HG02938 (cell line): ENCODE data around the gene MX1.

Source experiments
- ATAC-seq: cut with Tn5 transposase; IDR thresholded peaks from one replicate; pipeline ENCODE4 v1.9.1; 2021; ENCODE audit warnings: mild to moderate bottlenecking, moderate library complexity; ENCODE audit not compliant: unreplicated experiment

The MX1 gene

DNA sequence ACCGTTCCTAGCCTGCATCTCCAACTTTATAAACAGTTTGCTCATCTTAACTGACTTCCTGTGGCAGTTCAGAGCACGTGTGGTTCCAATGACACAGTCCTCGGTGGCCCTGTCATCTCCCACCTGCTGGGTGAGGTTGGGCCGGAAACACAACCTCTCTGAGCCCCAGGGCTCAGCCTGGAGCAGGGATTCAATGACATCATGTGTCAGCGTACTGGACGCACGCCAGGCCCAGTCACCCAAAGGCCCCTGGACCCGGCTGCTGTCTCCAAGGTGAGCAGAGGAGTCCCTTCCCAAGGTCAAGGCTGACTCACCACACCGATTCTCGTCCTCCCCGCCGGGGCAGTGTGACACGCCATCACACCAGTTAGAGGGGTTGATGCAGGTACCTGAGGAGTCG is 62.0 kb downstream of the MX1 start:
- no peak for ATAC-seq

DNA sequence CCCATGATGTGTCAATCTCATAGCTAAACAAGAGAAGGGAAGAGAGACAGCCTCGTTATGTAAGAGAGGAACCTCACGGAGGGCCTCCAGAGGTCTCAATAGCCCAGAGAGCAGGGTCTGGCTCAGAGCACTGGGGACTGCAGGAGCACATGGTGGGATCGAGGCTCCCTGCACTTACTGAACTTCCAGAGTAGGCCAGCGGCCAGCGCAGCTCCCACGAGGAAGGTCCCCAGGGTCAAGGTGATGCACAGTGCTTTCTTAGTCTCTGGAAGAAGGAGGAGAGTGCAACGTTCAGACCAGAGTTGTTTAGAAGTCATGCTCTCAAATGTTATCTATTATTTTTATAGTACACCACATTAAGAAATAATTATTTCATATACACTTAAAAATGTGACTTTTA is 63.3 kb downstream of the MX1 start:
- no peak for ATAC-seq

DNA sequence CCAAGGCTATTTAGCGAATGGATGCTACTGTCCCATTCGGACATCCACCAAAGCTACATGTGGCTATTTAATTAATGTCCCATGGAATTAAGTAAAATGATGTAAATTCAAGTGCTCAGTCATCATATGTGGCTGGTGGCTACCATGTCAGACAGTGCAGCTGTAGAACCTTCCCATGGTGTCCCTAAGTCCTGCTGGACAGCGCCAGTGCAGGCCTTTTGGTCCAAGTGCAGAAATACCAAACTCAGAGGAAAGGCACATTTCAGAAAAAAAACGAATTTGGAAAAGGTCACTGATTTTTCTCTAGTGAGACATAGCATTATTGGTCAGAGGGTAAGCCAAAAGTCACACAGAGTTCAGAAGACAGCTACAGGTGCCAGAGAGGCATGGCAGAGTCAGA is 64.3 kb downstream of the MX1 start:
- ATAC-seq: no peak

DNA sequence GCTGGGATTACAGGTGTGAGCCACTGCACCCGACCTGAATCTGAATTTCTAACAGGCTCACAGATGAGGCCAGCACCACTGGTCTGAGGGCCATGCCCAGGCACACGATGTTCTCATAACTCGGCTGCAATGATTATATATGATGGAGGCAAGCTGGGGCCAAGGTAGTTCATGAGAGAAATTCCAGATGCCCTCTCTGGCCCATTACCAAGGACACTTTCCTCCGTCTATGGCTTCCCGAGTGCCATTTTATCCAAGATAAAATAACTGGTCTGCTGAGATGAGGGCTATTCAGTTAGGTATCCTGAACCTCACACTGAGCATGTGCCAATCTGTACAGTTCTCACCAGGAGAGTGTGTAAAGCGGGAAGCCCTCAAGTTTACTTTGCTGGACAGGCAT is 65.4 kb downstream of the MX1 start:
- ATAC-seq: no peak

DNA sequence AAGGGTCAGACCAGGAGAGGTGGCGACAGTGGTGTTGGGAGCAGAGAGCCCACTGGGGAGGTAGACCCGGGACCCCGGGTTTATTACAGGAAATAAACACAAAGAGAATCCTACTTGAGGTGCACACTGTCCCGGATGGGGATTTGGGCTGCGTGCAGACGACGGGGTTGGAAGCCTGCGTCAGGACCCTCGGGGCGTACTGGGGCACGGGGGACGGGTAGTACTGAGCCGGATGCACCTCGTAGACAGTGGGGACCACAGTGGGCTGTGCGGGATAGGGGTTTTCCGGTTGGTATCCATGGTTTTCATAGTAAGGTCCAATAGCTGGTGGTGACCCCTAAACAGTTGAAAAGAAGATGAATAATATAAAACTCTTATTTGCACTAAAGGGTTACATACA is 68.2 kb downstream of the MX1 start:
- no peak for ATAC-seq

DNA sequence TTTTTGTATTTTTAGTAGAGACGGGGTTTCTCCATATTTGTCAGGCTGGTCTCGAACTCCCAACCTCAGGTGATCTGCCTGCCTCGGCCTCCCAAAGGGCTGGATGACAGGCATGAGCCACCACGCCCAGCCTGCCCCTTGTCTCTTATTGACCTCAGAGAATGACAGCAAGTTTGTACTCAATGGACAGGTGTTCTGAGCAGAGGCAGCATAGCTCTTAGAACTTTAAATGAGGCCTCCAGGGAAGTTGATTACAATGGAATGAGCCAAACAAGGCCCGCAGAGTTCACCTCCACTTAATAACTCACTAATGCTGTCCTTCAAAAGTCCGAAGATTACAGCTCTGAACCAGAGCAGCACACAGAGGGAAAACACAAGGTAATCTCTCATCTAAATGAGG is 71.0 kb downstream of the MX1 start:
- no peak for ATAC-seq

DNA sequence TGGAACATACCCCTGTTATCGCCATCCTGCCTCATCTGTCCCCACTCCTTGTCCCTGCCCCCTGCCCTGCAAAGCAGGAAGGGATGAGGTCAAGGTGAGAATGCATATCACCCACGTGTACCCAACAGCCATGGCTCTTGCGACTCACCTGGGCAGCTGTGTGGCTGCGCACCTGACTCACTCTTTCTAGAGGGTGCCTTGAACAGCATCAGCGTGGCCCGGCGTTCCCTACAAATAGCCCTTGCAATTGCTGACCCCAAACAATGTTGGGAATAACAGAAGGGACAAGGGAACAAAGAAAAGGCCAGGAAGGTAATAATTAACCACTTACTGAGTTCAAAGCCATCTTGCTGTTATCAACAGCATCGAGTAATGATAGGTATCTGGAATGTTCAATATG is 71.7 kb downstream of the MX1 start:
- ATAC-seq: no peak

DNA sequence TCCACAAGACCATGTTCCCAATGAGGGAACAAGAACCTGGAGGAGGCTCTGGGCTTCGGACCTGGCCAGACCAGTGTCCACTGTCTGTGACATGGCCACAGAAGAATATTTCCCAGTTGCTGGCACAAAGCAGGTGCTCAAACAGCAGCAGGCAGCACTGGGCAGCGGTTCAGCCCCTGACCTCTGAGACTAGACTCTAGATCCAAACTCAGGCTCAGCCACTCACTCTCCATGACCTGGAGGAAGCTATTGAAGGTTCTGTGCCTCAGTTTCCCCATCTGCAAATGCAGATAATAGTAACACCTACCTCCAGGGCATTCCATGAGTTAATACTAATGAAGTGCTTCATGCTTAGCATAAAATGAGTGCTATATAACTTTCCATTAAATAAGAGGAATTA is 73.9 kb downstream of the MX1 start:
- ATAC-seq: no peak

DNA sequence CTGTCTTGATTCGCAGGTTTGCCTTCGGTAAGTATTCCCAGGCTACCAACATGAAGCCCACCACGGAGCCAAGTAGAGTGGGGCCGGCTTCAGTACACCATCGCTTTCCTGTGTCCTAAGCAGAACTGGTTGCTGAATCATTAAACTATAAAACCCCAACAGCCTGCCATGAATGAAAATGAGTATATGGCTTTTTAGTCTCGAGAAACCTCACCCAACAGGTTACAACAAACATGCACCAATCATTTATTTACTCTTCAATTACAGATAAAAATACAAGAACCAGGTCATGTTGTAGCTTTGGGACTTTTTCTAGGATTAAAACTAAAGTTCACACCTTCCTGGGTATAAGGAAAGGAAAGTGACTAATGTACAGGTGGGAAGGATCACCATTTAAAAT is 74.3 kb downstream of the MX1 start:
- ATAC-seq: no peak

DNA sequence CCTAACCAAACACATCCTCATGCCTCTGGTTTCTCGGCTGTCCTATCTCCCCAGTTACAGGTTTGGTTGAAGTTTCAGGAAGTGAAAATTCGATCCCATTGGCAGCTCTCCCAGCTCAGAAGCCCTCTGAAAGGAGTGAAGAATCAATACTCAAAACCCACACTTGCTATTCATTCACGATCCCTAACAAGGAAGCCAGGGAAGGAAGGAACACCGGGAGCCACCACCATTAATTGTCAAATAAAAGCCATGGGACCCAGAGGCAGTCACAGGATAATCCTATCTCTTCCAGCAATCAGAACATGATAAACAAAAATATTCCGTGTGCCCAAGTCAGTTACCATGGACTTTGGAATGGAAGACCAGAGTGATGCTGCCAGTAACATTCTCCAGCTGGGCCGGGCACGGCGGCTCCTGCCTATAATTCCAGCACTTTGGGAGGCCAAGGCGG is 74.9 kb downstream of the MX1 start:
- ATAC-seq: no peak

DNA sequence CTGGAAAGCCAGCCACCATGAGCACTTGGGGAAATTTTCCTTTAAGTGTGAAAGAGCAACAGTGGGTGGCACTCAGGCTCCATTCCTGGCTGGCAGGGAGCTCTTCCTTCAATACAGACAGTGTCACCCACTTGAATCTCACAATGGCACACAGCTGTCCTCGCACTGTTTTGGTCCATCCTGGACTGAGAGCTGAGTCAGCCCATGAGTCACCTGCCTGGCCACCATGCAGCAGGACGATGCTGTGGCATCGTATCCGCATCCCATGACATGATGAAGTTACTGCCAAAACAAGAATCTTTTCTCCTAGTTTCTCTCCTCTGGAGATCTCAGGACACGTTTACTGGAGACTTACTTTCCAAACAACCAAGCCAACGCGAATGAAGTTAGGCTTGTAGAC is 75.9 kb downstream of the MX1 start:
- ATAC-seq: no peak

DNA sequence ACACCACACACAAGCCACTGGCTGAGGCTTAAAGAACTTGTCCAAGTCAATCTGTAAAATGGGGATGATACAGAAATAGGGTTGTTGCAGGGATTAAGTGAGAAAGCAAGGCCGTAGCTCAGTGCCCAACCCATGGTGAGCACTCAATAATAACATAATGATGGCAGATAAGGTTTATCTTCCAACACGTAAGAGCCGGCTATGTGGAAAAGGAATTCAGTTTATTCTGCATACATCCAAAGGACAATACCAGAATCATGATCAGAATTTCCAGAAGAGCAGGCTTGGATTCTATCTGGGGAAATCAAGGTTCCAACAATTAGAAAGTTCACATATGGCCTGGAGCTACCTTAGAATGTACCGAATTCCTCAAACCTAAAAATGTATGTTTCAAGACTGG is 77.3 kb downstream of the MX1 start:
- ATAC-seq: no peak

DNA sequence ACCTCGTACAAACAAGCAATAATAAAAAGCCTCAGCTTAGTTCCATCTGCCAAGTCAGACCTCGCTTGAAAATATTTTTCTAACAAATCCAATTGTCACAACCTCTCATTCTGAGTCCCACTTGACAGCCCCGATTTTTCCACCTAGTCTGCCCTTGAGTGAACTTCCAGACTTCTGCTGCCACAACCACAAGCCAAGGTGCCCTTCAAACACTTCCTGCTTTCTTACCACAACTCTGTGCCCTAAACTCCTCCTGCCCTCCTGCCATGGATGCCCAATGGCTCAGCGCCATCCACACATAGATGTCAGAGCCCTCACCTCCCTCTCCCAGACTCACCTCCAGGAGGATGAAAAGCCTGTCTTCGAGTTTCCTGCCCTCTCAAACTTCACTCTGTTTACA is 78.0 kb downstream of the MX1 start:
- ATAC-seq: no peak

DNA sequence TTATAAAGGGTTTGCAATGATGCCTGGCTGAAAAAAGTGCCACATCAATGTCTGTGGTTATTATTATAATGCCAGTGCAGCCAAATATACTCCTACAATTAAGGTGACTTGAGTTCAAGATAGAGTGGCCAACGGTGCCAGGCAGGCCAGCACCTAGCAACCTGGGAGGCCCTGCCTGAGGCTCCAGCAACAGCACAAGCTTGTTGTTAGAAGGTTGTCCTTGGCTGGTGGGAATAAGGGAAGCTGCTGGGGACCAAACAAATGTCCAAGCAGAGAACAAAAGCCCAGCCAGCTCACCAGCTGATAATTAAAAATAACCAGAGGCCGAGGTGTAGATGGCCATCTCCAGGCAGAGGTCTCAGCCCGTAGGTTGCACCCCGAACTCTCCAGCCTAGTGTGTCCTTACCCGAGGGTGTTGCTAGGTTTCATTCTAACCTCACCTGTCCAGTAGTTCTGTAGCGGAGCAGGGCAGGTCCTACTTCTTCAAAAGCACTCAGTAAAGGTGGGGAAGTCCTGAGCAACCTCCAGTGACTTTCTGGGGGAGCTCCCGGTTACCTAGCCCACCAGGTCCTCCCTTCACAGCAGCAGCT is 80.1 kb downstream of the MX1 start:
- no peak for ATAC-seq

DNA sequence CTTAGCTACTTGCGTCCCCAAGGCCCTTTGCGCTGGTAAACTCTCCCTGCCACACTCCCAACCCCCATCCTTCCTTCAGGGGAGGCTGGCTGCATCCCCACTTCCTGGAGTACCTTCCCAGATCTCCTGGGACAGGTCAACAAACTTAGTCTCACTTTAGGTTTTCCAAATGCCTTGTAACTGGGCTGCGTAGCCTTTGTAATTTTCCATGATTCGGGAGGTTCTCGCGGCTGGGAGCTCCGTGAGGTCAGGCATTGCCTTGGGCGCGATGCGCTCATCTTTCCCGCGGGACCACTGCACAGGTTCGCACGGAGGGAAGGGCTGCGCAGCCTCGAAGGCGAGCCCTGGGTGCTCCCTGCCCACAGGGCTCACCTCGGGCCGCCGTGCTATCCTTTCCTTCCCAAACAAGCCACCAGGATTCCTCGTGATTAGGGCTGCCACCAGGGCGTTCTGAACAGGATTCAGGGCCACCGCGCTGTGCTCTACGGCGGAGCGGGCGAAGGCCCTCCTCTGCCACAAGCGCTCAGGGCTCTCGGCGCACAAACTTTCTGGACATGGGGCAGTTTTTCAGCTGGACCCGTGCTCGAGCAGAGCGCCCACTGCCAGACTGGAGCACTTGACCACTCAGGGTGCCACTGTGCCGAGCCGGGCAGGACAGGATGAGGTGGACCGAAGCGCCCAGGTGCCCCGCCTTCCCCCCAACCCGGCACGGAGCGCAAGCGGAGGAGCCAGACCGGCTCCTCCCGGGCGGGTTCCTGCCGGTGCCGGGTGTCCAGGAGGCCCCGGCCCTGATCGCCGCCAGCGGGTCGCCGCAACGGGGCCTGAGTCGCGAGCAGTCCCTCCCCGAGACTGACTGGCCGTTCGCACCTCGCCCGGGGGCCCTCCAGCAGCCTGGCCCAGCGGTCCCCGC is 80.8 kb downstream of the MX1 start:
- no peak for ATAC-seq

DNA sequence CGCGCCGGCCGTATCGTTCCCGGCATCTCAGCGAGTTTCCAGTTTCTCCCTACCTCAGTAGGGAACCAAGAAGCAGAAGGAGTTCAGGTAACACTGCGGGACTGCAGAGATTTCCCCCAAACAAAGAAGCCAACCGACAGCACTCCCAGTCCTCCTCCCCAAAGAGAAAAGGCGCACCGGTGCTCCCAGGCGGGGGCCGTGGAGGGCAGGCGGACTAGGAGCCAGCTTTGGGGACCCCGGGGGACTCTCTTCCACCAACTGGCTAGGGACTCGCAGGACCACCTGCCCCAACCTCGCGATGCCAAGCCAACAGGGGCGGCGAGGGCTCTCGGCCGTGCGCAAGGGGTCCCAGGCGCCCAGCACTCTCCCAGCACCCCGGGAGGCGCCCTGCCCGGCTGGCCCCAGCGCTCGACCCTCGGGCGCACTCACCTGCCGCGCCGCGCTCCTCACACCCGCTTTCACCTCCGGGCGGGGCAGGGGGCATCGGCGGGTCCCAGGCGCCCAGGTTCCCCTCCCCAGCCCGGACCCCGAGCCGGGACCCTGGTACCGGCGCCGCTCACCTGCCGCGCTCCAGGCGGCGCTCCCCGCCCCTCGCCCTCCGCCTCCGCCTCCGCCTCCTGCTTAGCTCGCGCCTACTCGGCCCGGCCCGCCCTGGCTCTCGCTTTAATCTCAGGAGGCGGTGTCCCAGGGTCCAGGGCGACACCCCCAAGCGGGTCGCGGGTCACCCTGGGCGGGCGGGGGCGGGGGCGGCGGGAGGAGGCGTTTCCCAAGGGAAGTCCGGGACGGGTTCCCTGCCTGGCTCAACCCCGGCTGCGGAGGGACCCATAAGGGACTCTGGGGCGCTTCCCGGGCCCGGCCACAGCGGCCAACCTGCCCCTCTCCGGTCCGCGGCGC is 81.7 kb downstream of the MX1 start, which contains the start of gene TMPRSS2:
Gene TMPRSS2 (minus strand): TSS at position 638 of the 894 bp plus-strand sequence. CDS start 10,025 bp downstream, outside the sequence.
- no peak for ATAC-seq

DNA sequence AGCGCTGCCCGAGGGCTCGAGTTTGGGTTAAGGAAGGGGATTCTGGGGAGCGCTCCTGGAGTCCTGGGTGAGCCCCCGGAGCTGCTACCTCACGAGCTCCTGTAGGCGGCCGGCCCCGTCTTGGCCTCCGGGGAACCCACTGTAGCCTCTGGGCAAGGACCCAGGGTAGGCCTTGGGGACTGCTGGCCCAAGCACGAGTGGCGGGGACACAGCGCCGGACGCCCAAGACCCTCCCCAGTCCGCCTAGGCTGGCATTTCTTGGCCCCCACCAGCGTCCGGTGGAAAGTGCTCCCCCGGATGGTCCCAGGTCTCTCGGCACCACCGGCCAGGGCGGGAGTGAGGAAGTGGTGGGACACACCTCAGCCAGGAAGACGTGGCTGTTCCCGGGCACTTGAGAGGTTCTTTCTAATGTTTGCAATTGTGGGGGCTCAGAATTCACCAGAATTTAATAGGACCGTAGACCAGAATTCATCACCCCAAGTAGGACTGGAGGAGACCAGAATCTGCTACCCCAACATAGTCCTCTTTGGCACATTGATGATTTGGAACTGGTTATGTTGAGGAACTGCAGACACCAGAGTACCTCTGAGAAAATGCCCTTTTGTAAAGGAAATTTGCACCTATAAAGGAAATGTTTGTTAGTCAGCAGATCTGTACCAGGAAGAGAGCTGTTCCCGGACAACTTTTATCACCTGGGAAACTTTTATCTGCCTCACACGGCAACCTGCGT is 82.5 kb downstream of the MX1 start:
- no peak for ATAC-seq
